CD4-positive, alpha-beta T cell treated with Interleukin-4 for 1 hour (primary cell): ENCODE results near the gene TMUB1.
A peak's percentile ranks its signal among the peaks of the same experiment; 100 is the strongest.

ENCODE experiments used
- DNase-seq, 2 donors: peaks; one replicate each; pipeline ENCODE4 v3.0.0-alpha.2; 2020 to 2022

The TMUB1 gene

DNA sequence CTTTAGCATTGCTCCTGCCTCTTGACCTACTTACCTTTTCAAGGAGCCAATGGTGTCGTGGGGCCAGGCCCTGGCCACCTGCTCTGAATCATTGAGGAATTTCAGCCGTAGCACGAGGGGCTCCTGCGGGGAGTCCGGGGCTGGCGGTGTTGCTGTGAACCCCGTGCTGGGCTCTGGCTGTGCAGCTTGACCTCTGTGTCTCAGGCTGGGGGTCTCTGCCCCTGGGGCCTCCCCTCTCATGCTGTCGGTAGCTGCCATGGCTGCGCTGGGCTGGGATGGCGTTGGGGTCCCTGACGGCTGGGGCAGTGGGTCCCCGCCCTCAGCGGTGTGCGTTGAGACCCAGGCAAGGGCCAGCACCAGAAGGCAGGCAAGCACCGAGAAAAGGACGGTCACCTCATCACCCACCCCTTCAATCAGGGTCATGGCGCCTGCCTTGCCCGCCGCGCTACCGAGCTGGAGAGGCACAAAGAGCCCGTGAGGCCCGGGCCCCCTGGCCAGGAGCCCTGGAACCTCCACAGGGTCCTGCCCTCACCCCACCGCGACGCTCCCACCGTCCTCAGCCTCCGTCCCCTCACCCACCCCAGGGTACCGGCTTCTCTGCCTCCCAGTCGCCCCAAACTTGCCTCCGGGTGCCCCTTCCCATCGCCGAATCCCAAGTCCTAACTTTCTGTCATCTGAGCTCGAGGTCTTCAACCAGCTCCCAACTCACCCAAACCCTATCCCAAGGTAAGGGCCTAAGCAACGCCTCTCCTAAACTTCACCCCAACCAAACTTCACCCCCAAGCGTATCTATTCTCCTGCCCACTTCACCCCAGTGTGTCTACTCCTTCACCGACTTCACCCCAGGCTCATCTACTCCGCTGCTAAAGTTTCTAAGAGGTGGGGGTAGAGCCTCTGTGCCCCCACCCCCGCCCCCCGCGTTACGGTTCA, 887 bp downstream of the TMUB1 start:
- no peak for DNase-seq

DNA sequence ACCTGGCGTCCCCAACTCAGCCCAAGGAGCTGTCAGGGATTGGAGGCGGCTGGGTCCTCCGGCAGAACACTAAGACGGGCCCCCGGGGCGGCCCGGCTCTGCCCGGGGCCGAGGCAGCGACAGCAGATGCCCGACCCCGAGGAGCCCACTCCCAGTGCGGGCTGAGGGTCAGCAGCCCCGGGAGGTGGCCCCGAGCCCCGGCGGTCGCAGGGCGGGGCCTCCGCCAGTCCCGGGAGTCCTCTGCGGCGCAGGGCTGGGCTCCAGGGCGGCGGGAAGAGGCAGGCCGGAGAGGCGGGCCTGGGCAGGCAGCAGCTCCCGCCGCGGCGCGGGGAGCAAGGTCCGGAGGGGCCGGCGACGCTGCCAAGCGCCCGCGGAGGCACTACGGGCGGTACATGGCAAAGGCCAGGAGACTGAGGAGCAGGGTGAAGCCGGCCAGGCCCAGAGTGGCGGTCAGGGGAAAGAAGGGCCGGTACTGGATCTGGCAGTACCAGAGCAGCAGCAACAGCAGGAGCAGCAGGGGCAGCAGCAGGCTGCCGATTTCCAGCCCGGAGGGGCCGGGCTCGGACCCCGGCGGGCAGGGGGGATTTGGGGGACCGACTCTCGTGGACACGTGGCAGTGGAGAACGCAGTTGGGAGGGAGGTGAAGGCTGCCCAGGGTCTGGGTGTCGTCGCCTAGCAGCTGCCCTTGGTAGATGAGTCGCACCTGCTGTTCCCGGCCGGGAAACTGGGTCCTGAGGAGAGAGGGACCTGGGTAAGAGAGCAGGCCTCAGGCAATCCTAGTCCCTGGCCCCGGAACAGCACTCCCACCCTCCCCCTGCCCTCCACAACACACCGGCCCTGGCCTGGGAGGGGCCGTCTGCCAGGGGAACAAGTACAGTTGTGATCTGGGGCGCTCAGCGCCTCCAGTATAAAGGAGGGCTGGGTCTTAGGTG, 1.9 kb downstream of the TMUB1 start:
- no peak for DNase-seq

DNA sequence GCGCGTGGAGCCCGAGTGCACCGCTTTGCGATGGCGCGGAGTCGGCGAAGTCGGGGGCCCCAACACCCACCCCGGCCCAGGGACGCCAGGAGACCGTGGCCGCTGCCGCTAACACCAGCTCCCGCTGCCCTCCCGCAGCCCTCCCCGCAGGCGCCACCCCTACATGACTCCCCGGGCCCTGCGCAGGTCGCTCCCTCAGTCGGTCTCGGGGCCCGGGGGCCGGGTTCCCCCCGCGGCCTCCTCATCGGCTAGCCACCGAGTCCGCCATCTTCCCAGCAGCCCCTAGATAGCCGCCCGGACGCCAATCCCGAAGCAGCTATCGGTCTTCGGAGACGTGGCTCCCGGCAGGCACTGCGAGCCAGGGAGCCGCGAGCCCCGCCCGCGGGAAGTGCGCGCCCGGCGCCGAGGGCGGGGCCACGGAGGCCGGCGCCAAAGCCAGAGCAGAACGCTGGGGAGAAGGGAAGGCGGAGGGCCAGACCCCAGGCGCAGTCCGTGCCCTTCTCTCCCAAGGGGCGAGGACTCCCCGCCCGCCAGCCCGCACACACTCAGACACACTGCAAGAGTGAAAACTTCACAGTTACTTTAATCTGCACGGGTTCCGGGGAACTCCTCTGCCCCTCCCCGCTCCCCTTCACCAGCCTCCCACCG, 2.6 kb downstream of the TMUB1 start, which contains the start of gene FASTK:
TSS of gene FASTK (minus strand) at position 288 of the 648 bp plus-strand sequence. CDS start at position 245, 43 bp downstream.
- peak; percentile 90 to 92 for DNase-seq

DNA sequence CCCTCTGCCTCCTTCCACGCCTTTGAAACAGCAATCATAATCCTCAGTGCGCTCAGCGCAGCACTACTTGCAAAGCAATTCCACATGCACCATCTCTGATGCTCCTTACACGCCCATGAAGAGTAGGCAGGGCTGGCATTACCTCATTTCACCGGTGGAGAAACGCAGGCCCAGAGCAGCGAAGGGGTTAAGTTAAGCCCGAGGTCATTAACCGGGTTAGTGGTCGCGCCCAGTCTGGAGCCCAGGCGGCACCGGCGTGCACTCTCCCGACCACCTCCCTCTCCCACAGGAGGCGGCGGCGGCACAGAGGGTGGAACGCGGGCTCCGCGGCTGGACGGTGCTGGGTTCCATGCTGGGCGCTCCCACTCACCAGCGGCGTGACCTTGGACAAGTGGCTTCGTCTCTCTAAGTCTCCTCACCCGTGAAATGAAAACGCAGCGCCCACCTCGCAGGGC, 3.2 kb downstream of the TMUB1 start:
- DNase-seq = no peak

DNA sequence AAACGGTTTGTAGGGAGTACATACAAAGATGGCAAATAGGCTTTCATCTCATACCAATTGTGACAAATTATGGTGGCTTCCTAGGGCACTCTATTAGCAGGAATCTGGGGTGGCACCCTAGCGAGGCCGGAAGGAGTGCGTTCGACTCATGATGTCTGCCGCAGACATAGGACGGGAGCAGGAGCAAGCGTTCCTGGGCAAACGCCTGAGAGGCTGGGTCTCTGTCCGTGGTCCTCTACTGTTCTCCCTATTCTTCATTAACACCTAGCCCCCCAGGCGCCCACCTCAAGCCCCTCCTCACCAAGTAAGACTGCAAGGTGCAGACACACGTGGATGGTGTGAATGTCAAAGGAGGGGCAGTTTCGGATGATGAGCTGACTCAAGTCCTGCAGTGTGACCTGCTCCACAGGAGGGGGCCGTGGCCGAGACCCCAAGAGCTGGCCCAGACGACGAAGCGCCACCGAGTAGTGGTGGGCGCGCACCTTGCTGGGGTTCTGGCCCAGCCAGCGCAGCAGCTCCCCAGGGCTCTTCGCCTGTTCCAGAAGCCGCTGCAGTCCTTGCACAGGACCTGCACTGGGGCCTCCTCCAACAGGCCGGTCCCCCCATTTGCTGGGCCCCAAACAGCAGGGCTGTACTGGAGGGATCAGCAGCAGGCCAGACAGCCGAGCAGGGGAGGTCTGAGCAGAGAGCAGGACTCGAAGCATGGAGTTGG, 3.9 kb downstream of the TMUB1 start:
- DNase-seq = no peak

DNA sequence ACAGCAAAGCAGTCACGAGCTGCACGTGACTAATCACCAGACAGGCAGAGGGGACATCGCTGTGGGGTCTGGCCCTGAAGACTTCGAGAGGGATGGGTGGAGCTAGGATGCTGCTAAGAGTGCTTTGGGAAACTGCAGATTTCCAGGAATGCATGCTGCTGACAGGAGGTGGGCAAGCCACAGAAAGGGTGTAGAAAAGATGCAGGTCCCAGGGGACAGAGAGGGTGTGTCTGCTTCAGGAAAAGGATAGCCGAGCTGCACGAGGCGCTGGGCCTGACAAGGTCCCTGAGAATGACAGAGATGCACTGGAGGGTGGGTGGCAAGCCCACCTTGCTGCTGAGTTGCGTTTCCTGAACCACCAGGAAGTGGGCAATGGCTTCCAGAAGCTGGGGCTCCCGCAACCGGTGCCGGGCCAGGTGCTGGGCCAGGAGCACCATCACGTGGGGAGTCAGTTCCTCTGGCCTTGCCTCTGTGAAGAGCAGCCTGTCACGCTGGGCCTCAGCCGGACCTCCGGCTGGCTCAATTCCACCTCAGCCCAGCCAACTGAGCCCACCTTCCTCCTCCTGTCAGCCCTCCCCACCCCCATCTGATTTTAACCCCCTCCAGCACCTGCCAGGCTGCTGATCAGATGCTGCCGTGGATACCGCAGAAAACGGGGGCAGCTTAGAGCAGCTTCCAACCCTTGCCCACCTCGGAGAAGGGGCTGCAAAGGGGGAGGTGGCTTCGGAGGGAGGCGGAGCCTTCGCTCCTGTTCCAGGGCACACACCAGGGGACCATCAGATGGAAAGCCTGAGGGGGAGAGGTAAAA, 4.9 kb downstream of the TMUB1 start:
- DNase-seq = no peak

DNA sequence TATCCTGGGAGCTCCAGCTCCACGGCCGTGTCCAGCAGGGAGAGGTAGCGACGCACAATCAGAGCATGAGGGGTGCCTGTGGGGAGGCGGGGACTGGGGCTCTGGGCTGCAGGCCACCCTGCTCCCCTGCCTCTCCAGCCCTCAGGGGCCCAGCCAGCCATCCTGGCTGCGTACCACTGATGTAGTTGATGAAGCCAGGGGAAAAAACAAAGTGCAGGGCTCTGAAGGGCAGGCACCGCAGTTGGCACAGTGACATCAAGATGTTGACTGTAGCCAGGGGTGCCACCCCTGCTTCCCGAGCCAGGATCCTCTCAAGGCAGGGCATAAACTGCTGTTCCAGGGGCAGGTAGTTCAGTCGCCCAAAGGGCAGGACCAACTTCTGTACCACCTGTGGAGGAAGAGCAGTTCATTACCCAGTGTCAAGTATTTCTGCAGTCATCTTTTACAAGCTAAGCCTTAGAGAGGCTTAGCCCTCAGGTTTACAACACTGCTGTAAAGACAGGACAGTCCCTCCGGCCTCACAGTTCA, 5.5 kb downstream of the TMUB1 start:
- DNase-seq = no peak

DNA sequence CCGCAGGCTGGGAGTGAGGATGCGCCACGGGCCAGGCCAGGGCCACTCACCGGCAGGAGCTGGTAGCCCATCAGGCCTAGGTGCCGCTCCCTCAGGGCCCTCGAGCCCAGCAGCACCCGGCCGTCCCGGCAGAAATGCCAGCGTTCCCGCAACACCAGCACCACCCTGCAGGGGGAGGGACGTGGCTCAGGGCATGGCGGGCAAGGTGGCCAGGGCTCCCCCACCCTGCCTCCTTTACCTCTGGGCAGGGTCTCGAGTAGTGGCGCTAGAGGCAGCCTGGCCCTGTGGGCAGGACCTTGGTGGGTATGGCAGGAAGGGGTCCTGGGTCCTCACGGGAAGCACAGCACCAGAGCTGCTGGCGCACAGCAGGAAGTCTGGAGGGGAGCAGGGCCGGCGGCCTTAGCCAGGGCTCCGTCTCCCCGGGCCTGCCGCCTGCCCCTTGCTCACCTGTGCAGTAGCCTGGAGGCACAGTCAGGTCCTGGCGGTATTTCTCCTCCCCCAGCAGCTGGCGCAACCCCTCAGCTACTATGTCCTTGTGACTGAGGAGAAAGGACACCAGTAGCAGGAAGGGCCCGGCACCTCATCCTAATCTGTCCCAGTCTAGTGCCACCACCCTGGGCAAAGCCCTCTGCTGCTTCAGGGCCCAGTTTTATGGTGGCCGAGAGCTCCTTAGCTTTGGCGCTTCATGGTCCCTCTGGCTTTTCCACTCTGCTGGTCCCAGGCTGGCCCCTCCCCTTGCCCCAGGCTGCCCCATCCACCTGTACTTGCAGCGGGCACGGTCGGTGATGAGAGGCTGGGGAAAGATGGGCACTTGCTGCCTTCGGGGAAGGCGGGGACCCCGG, 6.2 kb downstream of the TMUB1 start:
- no peak for DNase-seq

DNA sequence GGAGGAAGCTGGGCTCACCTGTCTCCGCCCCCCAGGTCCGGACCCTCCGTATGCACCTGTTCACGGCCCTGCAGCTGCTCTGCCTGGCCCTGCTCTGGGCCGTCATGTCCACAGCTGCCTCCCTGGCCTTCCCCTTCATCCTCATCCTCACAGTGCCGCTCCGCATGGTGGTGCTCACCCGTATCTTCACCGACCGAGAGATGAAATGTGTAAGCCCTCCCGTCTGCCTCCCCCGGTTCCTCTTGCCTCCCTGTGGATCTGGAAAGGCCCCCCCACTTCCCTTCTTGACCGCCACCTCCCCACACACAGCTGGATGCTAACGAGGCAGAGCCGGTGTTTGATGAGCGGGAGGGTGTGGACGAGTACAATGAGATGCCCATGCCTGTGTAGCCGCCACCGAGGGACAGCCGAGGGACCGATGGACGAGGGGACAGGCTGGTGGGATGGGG, 7.3 kb downstream of the TMUB1 start:
- no peak for DNase-seq

DNA sequence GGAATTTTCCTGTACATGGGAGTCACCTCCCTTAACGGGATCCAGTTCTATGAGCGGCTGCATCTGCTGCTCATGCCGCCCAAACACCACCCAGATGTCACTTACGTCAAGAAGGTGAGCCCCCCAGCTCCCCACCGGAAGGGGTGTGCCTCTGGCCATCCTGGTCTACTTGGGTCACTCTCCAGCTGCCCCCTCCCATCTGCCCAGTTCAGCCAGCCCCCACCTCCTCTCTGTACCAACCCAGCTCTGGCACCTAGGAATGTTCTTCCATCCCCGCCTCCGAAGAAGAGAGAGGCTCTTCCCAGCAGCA, 7.7 kb downstream of the TMUB1 start:
- DNase-seq = no peak

DNA sequence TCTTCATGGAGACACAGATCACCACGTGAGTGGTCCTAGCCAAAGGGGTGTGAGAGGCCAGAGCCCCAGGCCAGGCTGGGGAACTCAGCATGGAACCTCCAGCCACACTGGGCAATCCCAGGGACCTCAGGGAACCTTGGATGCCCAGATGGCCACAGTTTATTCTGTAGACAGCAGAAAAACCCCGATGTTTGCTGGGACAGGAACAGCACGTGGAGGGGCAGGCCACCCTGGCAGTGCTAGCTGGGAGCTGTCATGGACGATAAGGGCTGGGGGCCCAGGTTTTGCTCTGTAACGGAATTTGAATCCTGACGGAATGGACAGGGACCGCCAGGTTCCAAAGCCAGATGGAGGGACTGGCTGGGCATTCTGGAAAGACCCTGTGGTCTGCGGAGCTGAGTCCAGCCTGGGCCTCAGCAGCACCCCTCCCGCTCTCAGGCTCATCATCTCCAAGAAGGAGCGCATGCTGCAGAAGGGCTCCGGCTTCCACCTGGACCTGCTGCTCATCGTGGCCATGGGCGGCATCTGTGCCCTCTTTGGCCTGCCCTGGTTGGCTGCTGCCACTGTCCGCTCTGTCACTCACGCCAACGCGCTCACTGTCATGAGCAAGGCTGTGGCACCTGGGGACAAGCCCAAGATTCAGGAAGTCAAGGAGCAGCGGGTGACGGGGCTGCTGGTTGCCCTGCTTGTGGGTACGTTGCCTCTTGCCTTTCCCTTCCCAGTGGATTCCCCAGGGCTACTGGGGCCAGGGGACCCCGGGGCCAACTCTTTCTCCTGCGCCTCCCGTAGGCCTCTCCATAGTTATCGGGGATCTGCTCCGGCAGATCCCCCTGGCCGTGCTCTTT, 8.3 kb downstream of the TMUB1 start:
- DNase-seq = no peak

DNA sequence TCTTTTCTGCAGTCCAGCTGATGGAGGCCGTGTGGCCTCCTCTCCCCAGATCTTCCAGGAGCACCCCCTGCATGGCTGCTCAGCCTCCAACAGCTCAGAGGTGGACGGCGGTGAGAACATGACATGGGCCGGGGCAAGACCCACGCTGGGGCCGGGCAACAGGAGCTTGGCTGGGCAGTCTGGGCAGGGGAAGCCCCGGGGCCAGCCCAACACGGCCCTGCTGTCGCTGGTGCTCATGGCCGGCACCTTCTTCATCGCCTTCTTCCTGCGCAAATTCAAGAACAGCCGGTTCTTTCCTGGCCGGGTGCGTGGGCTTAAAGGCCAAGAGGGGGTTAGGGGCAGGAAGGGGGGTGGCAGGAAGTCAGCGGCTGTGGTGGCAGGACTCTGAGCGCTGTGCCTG, 9.3 kb downstream of the TMUB1 start:
- no peak for DNase-seq

DNA sequence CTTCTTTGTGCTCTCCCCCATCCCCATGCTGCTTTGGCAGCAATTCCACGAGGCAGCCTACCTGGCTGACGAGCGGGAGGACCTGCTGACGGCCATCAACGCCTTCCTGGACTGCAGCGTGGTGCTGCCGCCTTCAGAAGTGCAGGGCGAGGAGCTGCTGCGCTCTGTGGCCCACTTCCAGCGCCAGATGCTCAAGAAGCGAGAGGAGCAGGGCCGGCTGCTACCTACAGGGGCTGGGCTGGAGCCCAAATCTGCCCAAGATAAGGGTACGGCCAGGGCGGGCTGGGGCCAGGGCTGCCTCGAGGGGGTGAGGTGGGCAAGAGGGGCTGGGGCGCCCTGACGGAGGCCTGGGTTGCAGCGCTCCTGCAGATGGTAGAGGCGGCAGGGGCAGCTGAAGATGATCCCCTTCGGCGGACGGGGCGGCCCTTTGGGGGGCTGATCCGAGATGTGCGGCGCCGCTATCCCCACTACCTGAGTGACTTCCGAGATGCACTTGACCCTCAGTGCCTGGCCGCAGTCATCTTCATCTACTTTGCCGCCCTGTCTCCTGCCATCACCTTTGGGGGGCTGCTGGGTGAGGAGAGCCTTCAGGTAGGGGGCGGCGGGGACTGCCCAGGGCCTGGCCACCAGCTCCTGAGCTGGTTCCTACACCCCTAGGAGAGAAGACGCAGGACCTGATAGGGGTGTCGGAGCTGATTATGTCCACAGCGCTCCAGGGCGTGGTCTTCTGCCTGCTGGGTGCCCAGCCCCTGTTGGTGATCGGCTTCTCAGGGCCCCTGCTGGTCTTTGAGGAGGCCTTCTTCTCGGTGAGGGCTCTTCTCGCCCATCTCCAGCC, 12.0 kb downstream of the TMUB1 start:
- DNase-seq = no peak

DNA sequence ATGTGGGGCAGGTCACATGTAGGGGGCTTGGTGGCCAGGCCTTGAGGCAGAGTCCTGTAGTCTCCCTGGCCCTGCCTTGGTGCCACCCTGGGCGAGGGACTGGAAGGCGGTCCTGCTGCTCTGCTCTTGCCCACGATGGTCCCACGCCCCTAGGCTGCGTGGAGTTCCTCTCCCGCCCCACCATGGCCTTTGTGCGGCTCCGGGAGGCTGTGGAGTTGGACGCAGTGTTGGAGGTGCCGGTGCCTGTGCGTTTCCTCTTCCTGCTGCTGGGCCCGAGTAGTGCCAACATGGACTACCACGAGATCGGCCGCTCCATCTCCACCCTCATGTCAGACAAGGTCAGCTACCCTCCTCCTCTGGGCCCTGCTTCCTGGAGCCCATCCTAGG, 12.7 kb downstream of the TMUB1 start:
- no peak for DNase-seq

DNA sequence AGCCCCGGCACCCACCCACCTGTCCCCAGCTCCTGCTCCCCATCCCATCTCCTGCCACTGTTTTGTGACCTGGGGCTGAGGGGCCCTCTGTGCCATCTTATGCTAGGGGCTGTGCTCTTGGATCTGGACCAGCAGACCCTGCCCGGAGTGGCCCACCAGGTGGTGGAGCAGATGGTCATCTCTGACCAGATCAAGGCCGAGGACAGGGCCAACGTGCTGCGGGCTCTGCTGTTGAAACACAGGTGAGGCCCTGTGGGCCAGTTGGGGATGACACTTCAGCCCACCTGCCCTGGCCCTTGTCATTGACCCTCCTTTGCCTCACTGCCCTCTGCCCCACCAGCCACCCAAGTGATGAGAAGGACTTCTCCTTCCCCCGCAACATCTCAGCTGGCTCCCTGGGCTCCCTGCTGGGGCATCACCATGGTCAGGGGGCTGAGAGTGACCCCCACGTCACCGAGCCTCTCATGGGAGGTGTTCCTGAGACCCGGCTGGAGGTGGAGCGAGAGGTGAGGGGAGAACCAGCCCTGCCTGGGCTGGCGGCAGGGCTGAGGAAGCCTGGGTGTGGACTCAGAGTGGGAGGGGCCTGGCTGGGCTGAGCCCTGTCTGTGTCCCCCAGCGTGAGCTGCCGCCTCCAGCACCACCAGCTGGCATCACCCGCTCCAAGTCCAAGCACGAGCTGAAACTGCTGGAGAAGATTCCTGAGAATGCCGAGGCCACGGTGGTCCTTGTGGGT, 13.3 kb downstream of the TMUB1 start:
- DNase-seq = no peak

DNA sequence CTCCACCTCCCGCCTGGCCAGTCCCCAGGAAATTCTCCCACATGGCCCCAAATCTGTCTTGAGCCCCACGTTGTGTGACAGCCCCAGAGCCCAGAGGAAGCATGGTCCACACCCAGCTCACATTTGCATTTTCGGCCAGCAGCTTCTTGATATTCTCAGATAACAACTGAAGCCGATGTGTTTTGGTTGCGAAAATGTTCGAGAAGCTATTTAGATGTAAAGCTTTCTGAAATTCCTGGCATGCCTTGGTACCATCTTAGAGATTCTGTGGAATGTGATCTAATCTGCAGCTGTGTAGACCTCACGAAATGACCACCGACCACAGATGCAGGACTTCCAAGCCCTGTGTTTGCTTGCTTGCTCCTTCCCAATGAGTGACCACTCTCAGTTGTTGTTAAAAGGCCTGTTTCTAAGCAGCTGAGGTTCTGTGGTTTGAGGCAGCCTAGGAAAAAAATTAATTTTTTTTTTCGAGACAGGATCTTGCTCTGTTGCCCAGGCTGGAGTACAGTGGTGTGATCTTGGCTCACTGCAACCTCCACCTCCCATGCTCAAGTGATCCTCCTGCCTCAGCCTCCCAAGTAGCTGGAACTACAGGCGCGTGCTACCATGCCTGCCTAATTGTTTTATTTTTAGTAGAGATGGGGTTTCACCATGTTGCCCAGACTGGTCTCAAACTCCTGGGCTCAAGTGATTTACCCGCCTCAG, 15.1 kb downstream of the TMUB1 start:
- no peak for DNase-seq
